ENCODE measurements around the gene PRR3.

DNA sequence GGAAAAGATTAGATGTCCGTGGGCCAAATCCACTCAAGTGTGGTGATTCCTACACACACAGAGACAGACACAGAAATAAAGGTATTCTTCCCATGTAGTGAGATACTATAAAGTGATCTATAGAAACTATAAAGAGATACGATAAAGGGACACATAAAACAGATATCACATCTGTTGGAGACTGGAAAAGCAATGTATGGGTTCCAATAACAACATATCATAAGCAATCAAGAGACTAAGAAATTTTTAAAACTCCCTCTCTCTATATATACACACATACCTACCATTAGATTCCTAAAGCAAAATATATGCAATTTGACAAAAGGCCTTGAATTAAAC, 54.7 kb downstream of the PRR3 start:
- TF ChIP-seq, protein P1, sequence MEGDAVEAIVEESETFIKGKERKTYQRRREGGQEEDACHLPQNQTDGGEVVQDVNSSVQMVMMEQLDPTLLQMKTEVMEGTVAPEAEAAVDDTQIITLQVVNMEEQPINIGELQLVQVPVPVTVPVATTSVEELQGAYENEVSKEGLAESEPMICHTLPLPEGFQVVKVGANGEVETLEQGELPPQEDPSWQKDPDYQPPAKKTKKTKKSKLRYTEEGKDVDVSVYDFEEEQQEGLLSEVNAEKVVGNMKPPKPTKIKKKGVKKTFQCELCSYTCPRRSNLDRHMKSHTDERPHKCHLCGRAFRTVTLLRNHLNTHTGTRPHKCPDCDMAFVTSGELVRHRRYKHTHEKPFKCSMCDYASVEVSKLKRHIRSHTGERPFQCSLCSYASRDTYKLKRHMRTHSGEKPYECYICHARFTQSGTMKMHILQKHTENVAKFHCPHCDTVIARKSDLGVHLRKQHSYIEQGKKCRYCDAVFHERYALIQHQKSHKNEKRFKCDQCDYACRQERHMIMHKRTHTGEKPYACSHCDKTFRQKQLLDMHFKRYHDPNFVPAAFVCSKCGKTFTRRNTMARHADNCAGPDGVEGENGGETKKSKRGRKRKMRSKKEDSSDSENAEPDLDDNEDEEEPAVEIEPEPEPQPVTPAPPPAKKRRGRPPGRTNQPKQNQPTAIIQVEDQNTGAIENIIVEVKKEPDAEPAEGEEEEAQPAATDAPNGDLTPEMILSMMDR (IDR thresholded peaks at IDR 0.05), result no peak
- TF ChIP-seq EZH2 (IDR thresholded peaks at IDR 0.05), result no peak

All from neural progenitor cell (in vitro differentiated cells).